AG08396 (cell line): ENCODE results near the gene REXO4.
"Not testable (repeated sequence)": the region's sequence is repeated elsewhere in the genome, so short reads cannot be mapped to it uniquely, and the experiment has no call there.

Source experiments
- DNase-seq: peaks from one replicate; pipeline ENCODE4 v3.0.0; 2012; ENCODE audit warnings: low spot score, mixed read lengths

REXO4 gene

GRCh38 chr9:133386338-133386737 lies 31.5 kb downstream of the REXO4 start:
- no peak for DNase-seq

GRCh38 chr9:133385452-133385851 lies 32.4 kb downstream of the REXO4 start:
- DNase-seq: no peak

- no peak for DNase-seq
These were observed 33.0 kb downstream of the REXO4 start for GRCh38 chr9:133384736-133385321.

GRCh38 chr9:133383438-133383837 lies 34.4 kb downstream of the REXO4 start:
- DNase-seq: no peak

GRCh38 chr9:133382507-133383141 lies 35.2 kb downstream of the REXO4 start:
- DNase-seq: no peak

GRCh38 chr9:133380734-133381133 lies 37.1 kb downstream of the REXO4 start:
- no peak for DNase-seq

- DNase-seq: no peak
These were observed 38.4 kb downstream of the REXO4 start for GRCh38 chr9:133379153-133380086.

- no peak for DNase-seq
These were observed 39.3 kb downstream of the REXO4 start for GRCh38 chr9:133378408-133378962.

GRCh38 chr9:133377721-133378216 lies 40.0 kb downstream of the REXO4 start:
- DNase-seq: no peak

- DNase-seq: not testable (repeated sequence)
These were observed 40.5 kb downstream of the REXO4 start for GRCh38 chr9:133377280-133377679.

- peak; percentile 100 for DNase-seq
These were observed 41.8 kb downstream of the REXO4 start, which contains the start of the genes STKLD1 and SURF4 for GRCh38 chr9:133375724-133376654. STKLD1 (plus strand) TSS chr9:133376366; CDS start chr9:133376474, 108 bp downstream. SURF4 (minus strand) TSS chr9:133376060; CDS start chr9:133375969, 91 bp downstream.

- DNase-seq: peak; percentile 67
These were observed 42.6 kb downstream of the REXO4 start for GRCh38 chr9:133375116-133375723.

GRCh38 chr9:133374612-133375115 lies 43.1 kb downstream of the REXO4 start:
- peak; percentile 75 for DNase-seq

GRCh38 chr9:133372144-133372543 lies 45.7 kb downstream of the REXO4 start:
- no peak for DNase-seq

GRCh38 chr9:133371261-133371711 lies 46.5 kb downstream of the REXO4 start:
- no peak for DNase-seq

- DNase-seq: no peak
These were observed 47.1 kb downstream of the REXO4 start for GRCh38 chr9:133370685-133371084.

- no peak for DNase-seq
These were observed 47.9 kb downstream of the REXO4 start for GRCh38 chr9:133369933-133370332.

GRCh38 chr9:133369422-133369821 lies 48.4 kb downstream of the REXO4 start:
- DNase-seq: no peak

- DNase-seq: no peak
These were observed 49.4 kb downstream of the REXO4 start for GRCh38 chr9:133368249-133368881.

- no peak for DNase-seq
These were observed 50.0 kb downstream of the REXO4 start for GRCh38 chr9:133367778-133368177.
